CD4-positive, alpha-beta T cell treated with Interleukin-4 for 4 hours (primary cell): ENCODE results near the gene HCFC2.

Experiments used
- DNase-seq: peaks from one replicate; pipeline ENCODE4 v3.0.0-alpha.2; 2020

The HCFC2 gene

DNA sequence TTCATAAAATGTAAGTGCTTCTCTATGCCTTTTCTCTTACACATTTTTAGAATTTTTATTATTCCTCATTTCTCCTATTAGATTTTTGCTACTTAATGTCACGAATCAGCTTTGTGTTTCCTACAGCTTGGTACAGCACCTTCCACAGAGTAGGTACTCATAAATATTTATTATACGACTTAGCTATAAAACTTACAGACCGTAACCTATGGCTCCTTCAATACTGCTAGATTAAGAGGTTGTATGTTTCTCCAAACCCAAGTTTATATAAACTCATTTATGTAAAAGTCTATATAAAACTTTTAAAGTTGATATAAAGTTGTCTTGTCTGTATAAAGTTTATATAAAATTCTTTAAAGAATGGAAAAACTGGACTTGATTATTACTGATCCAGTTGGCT is 62.2 kb downstream of the HCFC2 start:
- no peak for DNase-seq

DNA sequence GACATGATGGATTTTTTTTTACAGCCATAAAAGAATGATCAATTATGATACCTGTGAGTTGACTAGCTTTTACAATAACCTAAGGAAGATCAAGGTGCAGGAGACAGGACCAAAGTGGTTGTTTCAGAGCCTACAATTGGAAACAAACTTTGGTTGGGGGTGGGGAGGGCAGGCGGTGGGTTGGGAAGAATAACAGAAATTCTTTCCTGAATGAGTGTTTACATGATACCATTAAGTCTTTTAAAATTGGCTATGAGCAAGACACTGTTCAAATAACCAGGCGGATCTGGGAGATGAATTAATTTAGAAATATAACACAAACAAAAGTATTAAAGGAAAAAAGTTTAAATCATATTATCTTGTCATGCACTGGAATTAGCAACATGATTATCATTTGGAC is 66.4 kb downstream of the HCFC2 start:
- no peak for DNase-seq

DNA sequence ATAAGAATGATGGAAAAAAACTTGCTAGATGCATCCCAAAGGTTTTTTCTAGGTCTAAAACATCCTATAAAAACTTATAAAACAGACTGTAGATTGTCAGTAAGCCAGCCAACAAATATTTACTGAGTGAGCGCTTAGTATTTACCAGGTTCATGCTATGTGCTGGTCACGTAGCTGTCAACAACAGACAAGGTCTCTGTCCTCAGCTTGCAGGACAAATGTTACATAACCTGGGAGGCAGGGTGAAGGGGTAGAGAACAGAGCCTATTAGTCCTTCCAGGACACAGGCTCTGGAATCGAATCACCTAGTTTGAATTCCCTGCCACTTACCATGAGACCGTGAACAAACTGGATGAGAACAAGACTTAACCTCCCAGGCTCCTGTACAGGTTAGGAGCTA is 67.3 kb downstream of the HCFC2 start:
- DNase-seq, result no peak

DNA sequence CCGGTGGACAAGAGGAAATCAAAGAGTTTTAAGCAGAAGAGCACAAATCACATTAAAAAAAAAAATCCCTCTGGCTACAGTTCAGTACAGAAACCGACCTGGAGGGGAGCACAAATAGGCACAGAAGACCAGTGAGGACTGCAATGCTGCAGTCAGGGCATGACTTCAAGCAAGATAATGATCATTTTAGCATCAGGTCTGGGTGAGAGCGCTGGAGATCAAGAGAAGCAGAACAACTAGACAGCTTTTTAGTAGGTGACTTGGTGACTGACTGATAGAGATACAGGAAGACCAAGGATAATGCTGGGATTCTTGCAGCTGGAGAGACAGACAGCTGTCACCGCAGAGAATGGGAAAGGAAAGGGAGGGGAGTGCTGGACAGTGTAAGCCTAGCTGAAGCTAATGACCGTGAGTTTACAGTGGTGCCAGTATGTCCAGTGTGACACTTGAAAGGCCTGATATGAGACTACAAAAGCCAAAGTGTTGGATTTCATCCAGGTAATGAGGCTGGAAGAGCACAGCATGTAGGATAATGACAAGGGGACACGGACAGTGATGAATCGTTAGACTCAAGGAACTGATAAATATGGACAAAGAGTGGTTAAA is 68.1 kb downstream of the HCFC2 start:
- no peak for DNase-seq

DNA sequence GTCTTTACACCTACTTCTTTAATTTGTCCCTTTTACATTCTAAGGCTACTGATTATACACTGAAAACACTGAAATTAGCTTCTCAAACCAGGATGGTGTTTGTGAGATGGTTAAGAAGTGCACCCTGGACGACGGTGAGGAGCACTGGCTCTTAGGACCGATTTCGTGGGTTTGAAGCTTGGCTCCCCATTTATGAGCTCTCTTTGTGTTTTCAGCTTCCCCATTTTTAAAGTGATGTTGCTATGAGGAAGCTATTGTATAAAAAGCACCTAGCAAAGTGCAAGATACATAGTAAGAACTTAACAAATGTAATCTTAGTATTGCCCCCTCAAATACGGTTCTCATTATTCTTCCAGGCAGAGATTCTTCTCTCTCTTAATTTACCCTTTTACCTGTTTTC is 69.0 kb downstream of the HCFC2 start:
- DNase-seq, result no peak

DNA sequence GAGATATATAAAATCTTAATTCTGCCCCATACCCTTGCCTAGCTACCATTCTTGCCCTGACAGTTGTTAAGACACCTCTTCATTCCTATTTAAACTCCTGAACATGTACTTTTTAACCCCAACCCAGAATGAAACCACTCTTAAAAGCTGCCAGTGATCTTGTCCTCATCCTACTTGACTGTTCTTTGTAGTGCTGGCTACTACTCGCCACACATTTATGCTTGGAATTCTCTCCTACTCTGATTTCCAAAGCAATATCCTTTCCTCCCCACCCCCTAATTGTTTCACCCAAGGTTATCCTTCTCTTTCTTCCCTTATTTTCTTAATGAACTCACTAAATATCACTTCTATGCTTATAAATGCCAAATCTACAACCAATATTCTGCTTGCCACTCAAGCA is 69.5 kb downstream of the HCFC2 start:
- no peak for DNase-seq

DNA sequence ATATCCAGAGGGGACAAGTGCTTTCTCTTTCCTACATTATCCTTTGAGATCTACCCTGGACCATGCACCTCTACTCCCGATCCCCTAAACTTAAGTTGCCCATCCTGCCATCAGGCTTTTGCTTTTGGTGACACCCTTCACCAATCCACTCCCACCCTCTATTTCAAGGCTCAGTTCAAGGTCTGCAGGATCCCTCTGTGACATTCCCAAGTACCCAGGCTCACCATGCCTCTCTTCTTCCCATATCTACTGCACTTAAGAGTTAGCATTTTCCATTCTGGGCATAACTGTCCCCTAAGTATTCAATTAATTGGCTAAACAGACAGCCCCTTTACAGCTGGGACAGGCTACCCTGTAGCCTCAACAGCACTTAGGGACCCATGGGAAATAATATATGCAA is 70.6 kb downstream of the HCFC2 start:
- no peak for DNase-seq

DNA sequence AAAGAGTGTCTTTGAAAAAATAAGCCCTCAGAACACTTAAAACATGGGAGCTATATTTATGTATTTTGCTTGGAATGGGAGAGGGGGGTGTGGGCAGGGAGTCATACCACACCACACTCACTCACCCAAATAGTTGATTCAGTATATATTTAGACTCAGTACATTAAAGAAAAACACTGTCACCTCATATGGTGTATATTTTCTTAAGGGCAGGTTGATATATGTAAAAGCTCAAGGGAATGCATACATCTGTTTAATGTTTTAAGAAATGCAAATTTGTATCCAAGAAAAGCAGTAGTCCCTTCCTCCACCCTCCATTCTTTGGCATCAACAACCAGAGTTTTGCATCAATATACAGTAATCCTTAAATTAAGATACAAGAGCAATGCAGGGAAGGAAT is 72.2 kb downstream of the HCFC2 start:
- DNase-seq, result no peak

DNA sequence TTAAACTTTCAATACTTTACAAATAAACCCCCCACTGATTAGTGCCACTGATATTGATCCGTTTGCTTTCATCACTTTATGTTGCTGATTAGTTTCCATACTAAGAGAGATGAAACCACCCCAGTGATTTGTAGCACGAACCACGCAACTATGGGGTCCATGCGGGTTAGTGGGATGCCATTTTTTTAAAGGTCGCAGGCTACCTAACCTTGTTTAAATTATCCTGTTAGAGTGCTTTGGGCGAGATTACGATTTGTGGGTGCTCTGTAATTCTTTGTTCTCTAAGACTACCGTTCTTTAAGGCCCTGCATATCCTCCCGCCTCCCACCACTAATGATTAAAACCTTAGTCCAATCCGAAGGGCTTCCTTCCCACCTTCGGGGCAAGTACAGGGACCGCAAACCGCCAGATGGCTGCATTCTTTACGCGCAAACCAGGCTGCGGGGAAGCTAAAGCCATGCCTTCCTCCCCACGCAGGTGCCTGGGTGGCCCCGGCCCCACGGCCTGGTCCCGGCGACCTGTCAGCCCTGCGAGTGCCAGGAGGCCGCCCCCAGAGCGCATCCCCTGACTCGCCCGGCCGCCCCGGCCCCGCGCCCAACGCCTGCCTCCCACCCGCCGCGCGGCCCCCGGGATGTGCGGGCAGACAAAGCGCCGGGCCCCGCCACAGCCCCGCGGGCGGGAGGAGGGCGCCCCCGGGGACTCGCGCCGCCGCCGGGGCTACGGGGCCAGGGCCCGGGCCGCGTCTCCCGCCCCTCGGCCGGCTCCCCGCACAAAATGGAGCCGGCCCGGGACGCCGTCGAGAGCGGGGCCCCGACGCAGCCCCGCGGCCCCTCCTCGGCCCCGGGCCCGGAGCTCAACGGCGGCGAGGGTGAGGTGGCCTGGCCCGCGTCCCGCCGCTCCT is 72.9 kb downstream of the HCFC2 start:
- DNase-seq, result peak; percentile 40

DNA sequence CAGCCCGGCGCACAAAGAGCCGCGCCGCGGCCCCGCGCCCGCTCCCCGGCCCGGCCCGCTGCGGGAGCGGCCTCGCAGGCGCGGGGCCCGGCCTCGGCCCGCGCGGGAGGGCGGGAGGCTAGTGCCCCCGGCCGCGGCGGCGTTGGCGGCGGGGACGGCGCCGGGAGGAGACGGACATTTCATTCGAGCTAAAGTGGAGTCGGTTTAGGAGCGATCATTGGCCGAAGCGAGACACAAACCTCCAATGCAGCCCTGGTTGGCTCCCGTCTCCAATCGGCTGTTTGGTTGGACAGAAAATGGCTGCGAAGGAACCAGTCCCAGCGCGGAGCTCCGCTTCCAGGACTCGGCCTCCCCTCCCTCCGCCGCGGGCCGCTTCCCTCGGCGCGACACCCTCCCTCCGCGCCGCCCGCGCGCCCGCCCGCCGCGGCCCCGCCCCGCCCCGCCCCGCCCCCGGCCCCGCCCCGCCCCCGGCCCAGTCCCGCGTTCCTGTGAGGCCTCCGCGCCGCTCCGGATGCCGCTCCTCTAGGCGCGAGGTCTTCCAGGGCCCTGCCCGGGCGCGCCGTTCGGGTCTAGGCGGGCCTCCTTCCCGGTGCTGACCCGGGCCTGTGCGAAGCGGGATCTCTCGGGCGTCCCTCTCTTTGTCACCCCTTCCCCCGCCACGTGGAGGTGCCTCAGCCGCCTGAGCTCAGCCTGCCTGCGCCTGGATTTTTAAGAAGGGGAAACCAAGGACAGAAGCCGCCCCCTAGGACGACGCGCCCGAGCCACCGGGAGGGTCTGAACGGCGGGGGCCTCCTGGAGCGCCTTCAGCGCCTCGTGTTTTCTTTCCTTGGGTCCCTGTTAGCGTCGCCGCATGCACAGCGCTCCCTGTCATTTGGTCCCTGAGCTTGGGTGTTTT is 73.8 kb downstream of the HCFC2 start, which contains the start of gene NFYB:
NFYB (minus strand) TSS at position 309 of the 895 bp plus-strand sequence. CDS start 2,757 bp downstream, outside the sequence.
- peak; percentile 96 for DNase-seq

DNA sequence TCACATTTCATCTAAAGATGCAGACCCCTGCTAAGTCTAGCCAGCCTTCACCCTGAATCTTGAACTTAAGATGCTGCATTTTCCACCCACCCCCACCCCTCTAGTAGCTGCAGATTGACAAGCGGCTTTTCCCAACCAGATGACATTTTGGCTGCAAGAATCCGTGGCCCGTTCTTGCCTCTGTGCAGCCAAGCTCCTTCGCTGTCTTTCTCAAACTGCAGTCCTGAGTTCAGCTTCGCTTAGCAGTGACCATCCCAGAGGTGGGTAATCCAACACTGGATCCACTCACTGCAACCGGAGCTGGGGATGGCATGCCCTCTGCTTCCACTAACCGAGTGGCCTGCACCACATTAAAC is 74.4 kb downstream of the HCFC2 start:
- DNase-seq, result no peak

DNA sequence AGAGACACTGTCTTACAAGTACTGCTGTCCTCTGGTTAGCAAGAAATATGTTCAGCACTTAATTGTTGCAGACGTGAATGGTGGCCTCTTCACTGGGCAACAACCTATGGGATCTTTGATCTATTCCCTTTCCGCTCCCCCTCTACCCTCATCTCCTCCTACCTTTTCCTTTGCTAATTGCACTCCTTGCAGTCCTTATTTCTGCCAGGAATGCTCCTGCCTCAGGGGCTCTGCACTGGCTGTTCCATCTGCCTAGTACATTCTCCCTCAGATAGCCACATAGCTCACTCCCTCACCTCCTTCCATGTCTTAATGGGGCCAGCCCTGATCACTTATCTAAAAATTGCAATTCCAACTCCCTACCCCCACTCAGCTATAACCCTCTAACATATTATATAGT is 78.2 kb downstream of the HCFC2 start:
- DNase-seq, result no peak

DNA sequence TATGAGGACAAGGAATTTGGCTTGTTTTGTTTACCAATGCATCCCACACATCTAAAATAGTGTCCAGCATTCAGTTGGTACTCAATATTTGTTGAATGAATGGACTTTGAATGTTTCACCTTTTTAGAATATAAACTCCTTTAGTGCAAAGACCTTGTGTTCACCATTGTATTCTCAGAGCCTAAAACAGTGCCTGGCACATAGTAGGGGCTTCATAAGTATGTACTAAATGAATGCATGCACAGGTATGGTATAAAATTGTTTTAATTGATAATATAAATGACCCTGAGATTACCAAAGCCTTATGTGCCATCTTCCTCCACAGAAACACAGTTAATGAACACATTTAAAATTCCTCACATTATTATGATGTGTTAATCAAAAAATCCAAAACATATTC is 78.7 kb downstream of the HCFC2 start:
- no peak for DNase-seq

DNA sequence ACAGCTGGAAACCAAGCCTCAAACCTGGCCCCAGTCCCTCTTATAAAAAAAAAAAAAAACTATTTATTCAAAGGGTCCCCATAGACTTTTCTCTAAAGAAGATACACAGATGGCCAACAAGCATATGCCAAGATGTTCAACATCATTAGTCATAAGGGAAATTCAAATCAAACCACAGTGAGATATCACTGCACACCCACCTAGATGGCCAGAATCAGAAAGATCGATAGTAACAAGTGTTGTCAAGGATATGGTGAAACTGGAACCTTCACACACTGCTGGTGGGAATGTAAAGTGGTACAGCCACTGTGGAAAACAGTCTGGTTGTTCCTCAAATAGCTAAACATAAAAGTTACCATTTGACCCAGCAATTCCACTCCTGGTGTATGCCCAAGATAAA is 79.6 kb downstream of the HCFC2 start:
- no peak for DNase-seq

DNA sequence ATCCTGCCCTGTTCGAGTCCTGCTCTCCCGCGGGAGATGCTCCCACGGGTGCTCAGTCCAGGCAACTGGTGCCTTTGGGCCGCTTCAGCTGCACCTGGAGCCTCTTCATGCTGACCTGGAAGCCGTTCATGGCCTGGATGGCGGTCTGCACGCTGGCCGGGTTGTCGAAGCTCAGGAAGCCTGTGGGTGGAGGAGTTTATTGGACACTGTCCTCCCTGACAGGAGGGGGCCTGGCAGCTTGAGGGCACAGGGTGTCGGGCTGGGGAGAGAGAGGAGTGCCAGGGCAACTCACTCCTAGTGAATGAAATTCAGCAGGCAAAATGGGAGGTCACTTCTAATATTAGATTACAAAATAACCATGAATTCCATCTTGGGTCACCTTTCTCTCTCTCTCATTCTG is 83.0 kb downstream of the HCFC2 start:
- no peak for DNase-seq

DNA sequence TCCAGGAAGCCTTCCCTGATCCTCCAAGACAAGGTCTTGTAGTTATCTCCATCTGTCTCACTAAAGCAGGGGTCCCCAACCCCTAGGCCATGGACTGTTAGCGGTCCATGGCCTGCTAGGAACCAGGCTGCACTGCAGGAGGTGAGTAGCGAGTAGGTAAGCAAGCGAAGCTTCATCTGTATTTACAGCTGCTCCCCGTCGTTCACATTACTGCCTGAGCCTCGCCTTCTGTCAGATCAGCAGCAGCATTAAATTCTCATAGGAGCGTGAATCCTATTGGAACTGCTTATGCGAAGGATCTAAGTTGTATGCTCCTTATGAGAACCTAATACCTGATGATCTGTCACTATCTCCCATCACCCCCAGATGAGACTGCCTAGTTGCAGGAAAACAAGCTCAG is 86.1 kb downstream of the HCFC2 start:
- DNase-seq, result no peak

DNA sequence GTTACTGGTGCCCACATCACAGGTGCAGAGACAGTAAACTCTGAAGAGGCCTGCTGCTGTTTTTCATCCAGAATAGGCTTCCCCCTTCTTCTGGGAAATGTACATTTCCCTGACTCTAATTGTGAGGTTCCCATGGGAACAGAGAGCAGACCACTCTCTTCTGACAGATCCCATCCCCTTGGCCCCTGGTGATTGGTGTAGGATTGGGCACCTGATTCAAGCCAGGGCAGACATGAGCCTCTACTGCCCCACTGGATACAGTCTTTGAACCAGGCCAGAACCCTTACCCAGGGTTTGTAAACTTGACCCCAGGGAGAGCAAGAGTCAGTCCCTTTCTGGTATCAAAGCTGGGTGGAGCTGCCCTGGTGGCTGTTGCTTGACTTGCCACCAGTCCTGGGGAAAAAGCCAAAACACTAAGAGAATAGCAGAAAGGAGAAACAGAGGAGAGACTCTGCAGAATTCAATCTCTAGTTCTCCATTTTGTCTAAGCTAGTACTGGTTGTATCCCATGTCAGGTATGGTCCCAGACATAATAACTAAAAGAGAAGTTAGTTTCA is 88.4 kb downstream of the HCFC2 start:
- DNase-seq, result no peak

DNA sequence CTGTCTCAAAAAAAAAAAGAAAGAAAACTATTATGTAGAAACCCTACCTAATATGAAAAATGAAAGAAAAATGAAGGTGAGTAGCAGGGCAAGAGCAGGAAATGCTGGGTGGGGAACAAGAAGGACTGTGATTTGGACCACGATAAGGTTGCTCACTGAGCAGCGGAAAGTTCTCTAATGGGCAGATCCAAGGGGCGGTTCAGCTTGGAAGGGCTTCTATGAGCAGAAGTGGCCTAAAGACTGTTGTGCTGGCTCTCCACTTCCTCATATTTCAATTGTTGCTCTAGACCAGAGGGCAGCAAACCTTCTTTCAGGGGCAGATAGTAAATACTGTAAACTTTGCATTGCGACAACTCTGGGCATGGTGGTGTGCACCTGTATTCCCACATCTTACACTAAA is 90.0 kb downstream of the HCFC2 start:
- no peak for DNase-seq

DNA sequence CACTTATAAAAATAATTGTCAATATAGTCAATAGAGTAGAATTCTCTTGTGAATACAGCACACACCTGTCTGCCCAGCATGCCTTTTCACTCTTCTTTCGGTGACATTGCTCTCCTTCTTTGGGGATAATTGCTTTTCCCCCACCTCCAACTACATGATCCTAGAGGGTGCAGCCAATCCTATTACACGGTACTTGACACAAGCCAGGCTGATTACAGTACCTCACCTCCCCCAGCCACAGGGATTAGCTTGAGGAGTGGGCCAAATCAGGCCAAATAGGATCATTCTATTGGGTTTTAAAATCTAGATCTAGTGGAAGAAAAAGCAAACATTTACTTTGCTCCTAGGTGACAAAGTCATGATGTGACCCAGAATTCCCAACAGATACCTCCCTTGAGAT is 90.5 kb downstream of the HCFC2 start:
- DNase-seq, result no peak
